GM12878 (cell line): ENCODE data around the gene F13B. TPM values are rescaled to one million over a fixed set of nuclear protein-coding genes. Genes with fewer than 3 reads are reported as not detected.

Experiments used
- ATAC-seq: fragments of 200-7000 bp; cut with Tn5 transposase; 3 replicates; pipeline ENCODE4 v1.9.1; 2020; ENCODE audit warnings: mild to moderate bottlenecking, moderate library complexity
- BruUV-seq: library from RNA; stranded (reverse); fragments of 400-500 nt; replicated peaks from 2 replicates; lab custom pipeline; 2021; lab: Mats Ljungman, UMichigan
- CTCF ChIA-PET: fragments of 300-600 bp; sonication (Branson Sonifier 250); formaldehyde crosslinking; extraction: SDS; loops from one replicate; lab custom pipeline; 2021; ENCODE audit warnings: inconsistent platforms; lab: Yijun Ruan, JAX
- POLR2A ChIA-PET: fragments of 350-600 bp; formaldehyde crosslinking; extraction: SDS; loops from one replicate; lab custom pipeline; 2021; ENCODE audit warnings: inconsistent platforms; lab: Charles Lee
- RAD21 ChIA-PET: fragments of 300-600 bp; sonication (Branson Sonifier 250); formaldehyde crosslinking; loops from one replicate; lab custom pipeline; 2023; ENCODE audit warnings: antibody characterized with exemption; ENCODE audit not compliant: unreplicated experiment; lab: Charles Lee
- SMC1A ChIA-PET: fragments of 300-600 bp; sonication (Branson Sonifier 250); formaldehyde crosslinking; loops from one replicate; lab custom pipeline; 2023; ENCODE audit not compliant: unreplicated experiment, uncharacterized antibody; lab: Charles Lee
- DNase-seq: peaks from one replicate; pipeline ENCODE4 v3.0.0-alpha.2; 2011; ENCODE audit warnings: low read depth, low spot score
- FAIRE-seq: peaks from 3 replicates; lab custom pipeline; 2011; peaks lifted over from hg19 to GRCh38; lab: Jason Lieb, UNC
- H2AFZ ChIP-seq: 2 replicates; pipeline ENCODE4 v1.6.0; 2011; ENCODE audit warnings: low read depth, low read length, control low read depth; ENCODE audit not compliant: control insufficient read depth
- H3K27ac ChIP-seq: 2 replicates; pipeline ENCODE4 v1.5.1; 2011; ENCODE audit warnings: control low read depth; ENCODE audit not compliant: control insufficient read depth, insufficient read depth
- H3K27me3 ChIP-seq, 2 experiments: replicated peaks in 1 of 2; 2 replicates each; pipeline versions ENCODE4 v1.6.0 to v1.6.1; 2011; ENCODE audit warnings: low read length in 1 of 2; ENCODE audit not compliant: control insufficient read depth in 2 of 2, insufficient read depth in 2 of 2
- H3K36me3 ChIP-seq, 2 experiments: 2 replicates each; pipeline ENCODE4 v1.5.1; 2011; ENCODE audit warnings: low read length in 1 of 2; ENCODE audit not compliant: control insufficient read depth in 2 of 2, insufficient read depth in 2 of 2
- H3K4me1 ChIP-seq: 2 replicates; pipeline ENCODE4 v1.6.1; 2011; ENCODE audit warnings: mild to moderate bottlenecking, low read length, moderate library complexity, mixed read lengths; ENCODE audit not compliant: control insufficient read depth, insufficient read depth
- H3K4me2 ChIP-seq: 2 replicates; pipeline ENCODE4 v1.6.0; 2011; ENCODE audit warnings: control low read depth; ENCODE audit not compliant: control insufficient read depth, insufficient read depth
- H3K4me3 ChIP-seq: fragments of 200-600 bp; sonication (generic); 2 replicates; pipeline ENCODE4 v1.5.1; 2016
- H3K79me2 ChIP-seq: 2 replicates; pipeline ENCODE4 v1.6.0; 2011; ENCODE audit warnings: low read length; ENCODE audit not compliant: control insufficient read depth, insufficient read depth
- H3K9ac ChIP-seq: 2 replicates; pipeline ENCODE4 v1.8.0; 2011; ENCODE audit warnings: low read length, control low read depth, mixed read lengths; ENCODE audit not compliant: control insufficient read depth, insufficient read depth
- H3K9me3 ChIP-seq: replicated peaks from 3 replicates; pipeline ENCODE4 v1.5.1; 2011; ENCODE audit warnings: mild to moderate bottlenecking, low read length; ENCODE audit not compliant: control insufficient read depth, insufficient read depth
- H4K20me1 ChIP-seq: 2 replicates; pipeline ENCODE4 v1.6.0; 2011; ENCODE audit not compliant: control insufficient read depth, insufficient read depth
- BMI1 ChIP-seq: fragments of 450-650 bp; IDR thresholded peaks from 2 replicates; pipeline ENCODE4 v1.6.1; 2016; ENCODE audit warnings: mild to moderate bottlenecking, moderate library complexity, borderline replicate concordance
- CBX3 ChIP-seq: fragments of 200-600 bp; sonication (generic); IDR thresholded peaks from 2 replicates; pipeline ENCODE4 v1.6.1; 2016; ENCODE audit warnings: low read depth, borderline replicate concordance
- DPF2 ChIP-seq: fragments of 450-650 bp; IDR thresholded peaks from 2 replicates; pipeline ENCODE4 v1.6.1; 2017; ENCODE audit warnings: mild to moderate bottlenecking
- E2F8 ChIP-seq: fragments of 450-650 bp; IDR thresholded peaks from 2 replicates; pipeline ENCODE4 v1.6.1; 2018; ENCODE audit warnings: mild to moderate bottlenecking, low read depth, moderate library complexity; ENCODE audit not compliant: partially characterized antibody
- MTA2 ChIP-seq: fragments of 450-650 bp; IDR thresholded peaks from 2 replicates; pipeline ENCODE4 v1.6.1; 2016; ENCODE audit warnings: low read depth, mild to moderate bottlenecking, moderate library complexity
- MYB ChIP-seq: fragments of 150-350 bp; IDR thresholded peaks from 2 replicates; pipeline ENCODE4 v1.6.1; 2014; ENCODE audit warnings: mild to moderate bottlenecking, low read depth, low read length, borderline replicate concordance
- PBX3 ChIP-seq: IDR thresholded peaks from 2 replicates; pipeline ENCODE4 v1.6.1; 2011; ENCODE audit warnings: mild to moderate bottlenecking, low read depth, low read length, moderate library complexity; ENCODE audit not compliant: insufficient replicate concordance
- RELB ChIP-seq: fragments of 450-650 bp; IDR thresholded peaks from 2 replicates; pipeline ENCODE4 v1.6.1; 2017; ENCODE audit warnings: low read depth, mild to moderate bottlenecking, moderate library complexity
- ZNF24 ChIP-seq: fragments of 450-650 bp; IDR thresholded peaks from 2 replicates; pipeline ENCODE4 v1.6.1; 2017; ENCODE audit warnings: antibody characterized with exemption, mild to moderate bottlenecking
- WGBS: methylation state at CpG from one replicate; pipeline ENCODE4 v1.1.6; 2016; ENCODE audit warnings: low lambda C conversion rate; ENCODE audit not compliant: insufficient replicate concordance, insufficient coverage; ENCODE audit errors: missing lambda C conversion rate; 5-methylcytosine and 5-hydroxymethylcytosine counted together
- in situ Hi-C: fragments of 300-500 bp; cut with MboI; formaldehyde crosslinking; loops from 9 replicates; pipeline ENCODE4 v1.14.3; 2018; ENCODE audit warnings: mixed read lengths
- intact Hi-C: fragments of 100-400 bp; cut with micrococcal nuclease; formaldehyde crosslinking; loops from one replicate; pipeline ENCODE4 v1.14.2; 2022; ENCODE audit not compliant: unreplicated experiment
- polyA plus RNA-seq, 11 experiments: library from polyadenylated mRNA; depleted of rRNA in 4 of 11; unstranded in 6 of 11; stranded (reverse) in 5 of 11; fragments of >200 nt; fragmentation: Nextera tagmentation in 4 of 11; fragmentation: Illumina TruSeq in 1 of 11; extraction: Ambion mirVana in 4 of 11; extraction: Trizol in 1 of 11; gene quantifications; 1 replicate in 1 of 11; 2 replicates in 10 of 11; pipeline versions ENCODE4 v1.2.1 to v1.2.3, GENCODE V29; 2011 to 2016; ENCODE audit warnings: inconsistent platforms in 2 of 11, missing spikeins in 2 of 11, low read depth in 1 of 11
- total RNA-seq, 4 experiments: library from RNA; depleted of rRNA in 3 of 4; stranded (reverse); fragments of >200 nt in 3 of 4; fragmentation: Illumina TruSeq in 1 of 4; extraction: Trizol in 1 of 4; gene quantifications; 2 replicates each; pipeline versions ENCODE4 v1.2.1 to v1.2.3, GENCODE V29; 2013 to 2021

Gene F13B
- total and polyA plus RNA-seq, 10 of the 15 experiments (the other 5 are each of a cell fraction or from before 2014, with no cell fraction given), result 0.06 TPM; not detected in 9

DNA sequence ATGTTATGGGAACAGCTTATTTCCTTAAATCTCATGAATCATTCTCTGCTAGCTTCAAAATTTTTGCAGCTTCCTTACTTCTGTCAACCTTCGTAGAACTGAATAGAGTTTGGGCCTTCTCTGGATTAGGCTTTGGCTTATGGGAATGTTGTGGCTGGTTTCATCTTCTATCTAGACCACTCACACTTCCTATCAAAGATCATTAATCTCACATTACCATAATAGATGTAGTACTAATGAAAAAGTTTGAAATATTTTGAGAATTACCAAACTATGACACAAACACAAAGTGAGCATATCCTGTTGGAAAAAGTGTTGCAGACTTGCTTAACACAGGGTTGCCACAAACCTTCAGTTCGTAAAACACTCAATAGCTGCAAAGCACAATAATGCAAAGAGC, 49.1 kb upstream of the F13B start (continued):
- TF ChIP-seq E2F8, result no peak
- no peak for TF ChIP-seq RELB
- TF ChIP-seq ZNF24, result no peak
- TF ChIP-seq DPF2, result no peak
- TF ChIP-seq, all 136 proteins: peak for 0

- no peak for ATAC-seq
- no peak overlapping the region for H3K9ac ChIP-seq
- no peak overlapping the region for H2AFZ ChIP-seq
- no TSS peak for BruUV-seq
- no peak for FAIRE-seq
- no peaks in the 10 kb centered on the region for H3K79me2 ChIP-seq
- intact Hi-C loops, result no loop called here
- TF ChIP-seq BMI1 (no peak), PBX3 (no peak), CBX3 (no peak), MTA2 (no peak), MYB (no peak)
- no peak for DNase-seq
- ChIA-PET RAD21 (no interaction called here), SMC1A (no interaction called here), CTCF (no interaction called here), POLR2A (no interaction called here)
- H3K4me1 ChIP-seq, result no peaks in the 10 kb centered on the region
- in situ Hi-C loops, result no loop called here
- no peak overlapping the region for H3K27ac ChIP-seq
- H3K36me3 ChIP-seq, result peaks cover 1 to 5% of the 10 kb centered on the region in 2 experiments; a peak in 1 of 4 replicates
- H3K4me3 ChIP-seq, result no peak overlapping the region
- 100% methylated on average over 1 of the region's 1 CpG for whole genome bisulfite sequencing
- H3K9me3 ChIP-seq, result no peaks in the 10 kb centered on the region
- no peak overlapping the region for H3K4me2 ChIP-seq
- no peaks in the 10 kb centered on the region for H4K20me1 ChIP-seq
- H3K27me3 ChIP-seq, result no peaks in the 10 kb centered on the region
Observed at GRCh38 chr1:197106869-197107268, 39.8 kb upstream of the F13B start.
